ENCODE results near the gene PPA2.
"Not testable (repeated sequence)": the region's sequence is repeated elsewhere in the genome, so short reads cannot be mapped to it uniquely, and the experiment has no call there.

Gene PPA2

DNA sequence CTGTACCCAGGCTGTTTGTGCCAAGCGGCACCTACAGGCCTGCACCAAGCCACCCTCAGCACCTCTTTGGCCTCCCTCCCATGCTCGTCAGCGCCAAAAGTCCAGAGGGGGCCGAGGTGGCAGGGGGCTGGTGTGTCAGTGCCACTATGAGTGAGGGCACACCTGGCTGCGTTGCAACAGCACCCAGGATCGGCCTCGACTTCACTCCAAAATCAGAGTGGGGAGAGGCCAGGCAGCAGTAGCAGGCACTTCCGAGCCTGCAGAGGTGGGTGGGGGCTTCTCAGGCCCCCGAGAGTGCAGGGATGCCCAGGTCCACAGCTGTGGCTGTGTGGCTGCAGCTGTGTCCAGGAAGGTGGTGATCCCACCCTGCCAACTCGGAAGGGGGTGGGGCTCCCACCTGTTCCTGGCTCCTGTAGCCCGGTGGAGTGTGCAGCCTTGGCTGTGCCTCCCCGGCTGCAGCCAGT lies 58.5 kb downstream of the PPA2 start:
- CTCF ChIA-PET, result no interaction called here
- no peak for DNase-seq (ENCODE audit: extremely low spot score)
- TF ChIP-seq FOXM1 (IDR thresholded peaks at IDR 0.05; ENCODE audit: borderline replicate concordance) (no peak), SUZ12 (IDR thresholded peaks at IDR 0.05) (no peak), ARNT (IDR thresholded peaks at IDR 0.05) (no peak), ELF4 (IDR thresholded peaks at IDR 0.05) (no peak), HDGF (IDR thresholded peaks at IDR 0.05; ENCODE audit: borderline replicate concordance) (no peak), SP1 (IDR thresholded peaks at IDR 0.05) (no peak), TARDBP (IDR thresholded peaks at IDR 0.05) (no peak), NFRKB (IDR thresholded peaks at IDR 0.05) (no peak), BHLHE40 (IDR thresholded peaks at IDR 0.05; ENCODE audit: borderline replicate concordance) (no peak), CTBP1 (IDR thresholded peaks at IDR 0.05; ENCODE audit: borderline replicate concordance) (no peak), FOXA1 (IDR thresholded peaks at IDR 0.05) (no peak), ZNF384 (IDR thresholded peaks at IDR 0.05) (no peak), FOXK2 (IDR thresholded peaks at IDR 0.05) (no peak)
- TF ChIP-seq, protein P1, sequence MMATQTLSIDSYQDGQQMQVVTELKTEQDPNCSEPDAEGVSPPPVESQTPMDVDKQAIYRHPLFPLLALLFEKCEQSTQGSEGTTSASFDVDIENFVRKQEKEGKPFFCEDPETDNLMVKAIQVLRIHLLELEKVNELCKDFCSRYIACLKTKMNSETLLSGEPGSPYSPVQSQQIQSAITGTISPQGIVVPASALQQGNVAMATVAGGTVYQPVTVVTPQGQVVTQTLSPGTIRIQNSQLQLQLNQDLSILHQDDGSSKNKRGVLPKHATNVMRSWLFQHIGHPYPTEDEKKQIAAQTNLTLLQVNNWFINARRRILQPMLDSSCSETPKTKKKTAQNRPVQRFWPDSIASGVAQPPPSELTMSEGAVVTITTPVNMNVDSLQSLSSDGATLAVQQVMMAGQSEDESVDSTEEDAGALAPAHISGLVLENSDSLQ (IDR thresholded peaks at IDR 0.05), result no peak
- POLR2A ChIA-PET, result no interaction called here

DNA sequence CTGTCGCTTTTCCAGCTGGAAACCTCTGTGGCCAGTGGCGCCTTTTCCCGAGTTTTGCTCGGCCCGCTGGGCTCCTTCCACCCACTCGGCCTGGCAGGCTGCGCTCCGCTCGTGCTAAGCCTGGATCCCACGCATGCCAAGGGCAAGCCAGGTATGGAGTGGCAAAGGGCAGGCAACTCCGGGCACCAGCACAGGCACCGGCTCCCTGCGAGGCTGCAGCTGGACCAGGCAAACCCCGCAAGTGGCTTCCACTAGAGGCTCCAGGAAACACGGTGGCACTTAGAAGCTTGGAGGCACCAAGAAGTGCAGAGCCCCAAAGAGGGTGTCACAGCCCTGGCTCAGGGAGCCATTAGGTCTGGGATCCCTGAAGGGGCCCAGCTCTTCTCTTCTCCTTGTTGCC lies 59.5 kb downstream of the PPA2 start:
- ChIA-PET POLR2A (no interaction called here), CTCF (no interaction called here)
- TF ChIP-seq FOXA1 (IDR thresholded peaks at IDR 0.05) (no peak), ELF4 (IDR thresholded peaks at IDR 0.05) (no peak), SUZ12 (IDR thresholded peaks at IDR 0.05) (no peak), NFRKB (IDR thresholded peaks at IDR 0.05) (no peak), FOXM1 (IDR thresholded peaks at IDR 0.05; ENCODE audit: borderline replicate concordance) (no peak), SP1 (IDR thresholded peaks at IDR 0.05) (no peak), HDGF (IDR thresholded peaks at IDR 0.05; ENCODE audit: borderline replicate concordance) (no peak), LEF1 (IDR thresholded peaks at IDR 0.05; ENCODE audit: borderline replicate concordance) (no peak), TARDBP (IDR thresholded peaks at IDR 0.05) (no peak), CTBP1 (IDR thresholded peaks at IDR 0.05; ENCODE audit: borderline replicate concordance) (no peak), BHLHE40 (IDR thresholded peaks at IDR 0.05; ENCODE audit: borderline replicate concordance) (no peak), FOXK2 (IDR thresholded peaks at IDR 0.05) (no peak), L3MBTL2 (conservative IDR thresholded peaks at IDR 0.05) (no peak), ARNT (IDR thresholded peaks at IDR 0.05) (no peak)
- TF ChIP-seq, protein P1 (IDR thresholded peaks at IDR 0.05), result no peak
- DNase-seq (ENCODE audit: extremely low spot score), result no peak

DNA sequence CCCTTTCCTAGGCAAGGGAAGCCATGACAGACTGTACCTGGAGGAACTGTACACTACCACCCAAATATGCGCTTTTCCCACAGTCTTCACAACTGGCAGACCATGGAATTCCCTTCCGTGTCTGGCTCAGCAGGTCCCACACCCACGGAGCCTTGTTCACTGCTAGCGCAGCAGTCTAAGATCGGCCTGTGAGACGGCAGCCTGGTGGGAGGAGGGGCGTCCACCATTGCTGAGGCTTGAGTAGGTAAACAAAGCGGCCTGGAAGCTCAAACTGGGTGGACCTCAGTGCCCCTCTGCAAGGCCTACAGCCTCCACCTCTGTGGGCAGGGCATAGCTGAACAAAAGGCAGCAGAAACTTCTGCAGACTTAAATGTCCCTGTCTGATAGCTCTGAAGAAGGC lies 64.7 kb downstream of the PPA2 start:
- DNase-seq (ENCODE audit: extremely low spot score); POLR2A ChIA-PET; CTCF ChIA-PET: not testable (repeated sequence)

DNA sequence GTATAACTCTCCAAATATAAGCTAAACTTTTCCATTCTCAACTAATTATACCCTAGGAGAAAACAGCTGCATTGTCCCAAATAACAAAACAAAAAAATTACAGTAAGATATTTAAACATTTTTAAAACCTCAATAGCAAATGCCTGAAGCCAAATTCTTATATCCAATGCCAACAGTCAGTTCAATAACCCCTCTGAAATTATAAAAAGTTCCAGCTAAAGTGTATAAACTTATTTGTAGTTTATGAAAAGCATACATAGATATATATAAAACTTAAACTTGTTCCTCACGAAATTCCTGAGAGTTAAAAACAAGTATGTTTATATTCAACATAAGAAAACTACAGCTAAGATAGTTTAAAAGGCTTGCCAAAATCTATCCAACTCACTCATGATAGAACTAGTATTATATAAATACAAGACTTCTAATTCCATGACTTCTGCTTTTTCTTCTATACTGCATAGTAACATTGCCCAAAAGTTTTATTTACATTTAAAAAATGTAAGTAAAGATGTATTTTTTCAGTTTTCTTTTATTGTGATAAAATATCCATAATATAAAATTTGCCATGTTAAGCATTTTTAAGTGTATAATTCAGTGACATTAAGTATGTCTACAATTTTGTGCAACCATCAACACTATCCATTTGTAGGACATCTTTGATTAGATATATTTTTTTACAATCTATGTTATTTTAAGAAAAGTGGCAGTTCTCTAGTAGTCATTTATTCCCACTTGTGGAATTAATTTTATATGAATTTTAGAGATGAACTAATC lies 72.8 kb downstream of the PPA2 start:
- TF ChIP-seq HDGF (IDR thresholded peaks at IDR 0.05; ENCODE audit: borderline replicate concordance) (no peak), FOXM1 (IDR thresholded peaks at IDR 0.05; ENCODE audit: borderline replicate concordance) (no peak), ELF4 (IDR thresholded peaks at IDR 0.05) (no peak), SUZ12 (IDR thresholded peaks at IDR 0.05) (no peak), TARDBP (IDR thresholded peaks at IDR 0.05) (no peak), ARNT (IDR thresholded peaks at IDR 0.05) (no peak), NFRKB (IDR thresholded peaks at IDR 0.05) (no peak)
- ChIA-PET CTCF (no interaction called here), POLR2A (no interaction called here)
- DNase-seq (ENCODE audit: extremely low spot score), result no peak

DNA sequence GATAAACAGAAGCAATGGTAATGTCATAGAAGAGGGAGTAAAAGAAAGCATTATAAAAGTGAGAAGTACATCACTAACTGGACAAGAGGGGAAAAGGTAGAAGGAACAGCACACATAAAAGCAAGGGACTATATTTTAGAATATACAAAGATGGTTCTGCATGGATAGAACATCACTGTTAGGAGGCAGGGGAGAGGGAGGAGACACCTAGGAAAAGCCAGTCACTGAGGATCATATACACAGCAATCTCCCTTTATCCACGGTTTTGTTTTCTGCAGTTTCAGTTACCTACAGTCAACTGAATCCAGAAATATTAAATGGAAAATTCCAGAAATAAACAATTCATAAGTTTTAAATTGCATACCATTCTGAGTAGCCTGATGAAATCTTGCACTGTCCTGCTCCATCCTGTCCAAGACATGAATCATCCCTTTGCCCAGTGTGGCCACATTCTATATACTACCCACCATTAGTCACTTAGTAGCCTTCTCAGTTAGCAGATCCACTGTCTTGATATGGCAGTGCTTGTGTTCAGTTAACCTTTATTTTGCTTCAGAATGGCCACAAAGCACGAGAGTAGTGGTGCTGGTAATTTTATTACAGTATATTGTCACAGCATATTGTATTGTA lies 74.2 kb downstream of the PPA2 start:
- CTCF ChIA-PET, result no interaction called here
- no peak for DNase-seq (ENCODE audit: extremely low spot score)
- no peak for TF ChIP-seq LEF1 (IDR thresholded peaks at IDR 0.05; ENCODE audit: borderline replicate concordance)
- no peak for TF ChIP-seq SP1 (IDR thresholded peaks at IDR 0.05)
- no peak for TF ChIP-seq L3MBTL2 (conservative IDR thresholded peaks at IDR 0.05)
- TF ChIP-seq HDGF (IDR thresholded peaks at IDR 0.05; ENCODE audit: borderline replicate concordance), result no peak
- TF ChIP-seq, protein P1 (IDR thresholded peaks at IDR 0.05), result no peak
- no peak for TF ChIP-seq ARNT (IDR thresholded peaks at IDR 0.05)
- TF ChIP-seq FOXA1 (IDR thresholded peaks at IDR 0.05), result no peak
- no peak for TF ChIP-seq TARDBP (IDR thresholded peaks at IDR 0.05)
- TF ChIP-seq FOXM1 (IDR thresholded peaks at IDR 0.05; ENCODE audit: borderline replicate concordance), result no peak
- no peak for TF ChIP-seq NFRKB (IDR thresholded peaks at IDR 0.05)
- no peak for TF ChIP-seq CTBP1 (IDR thresholded peaks at IDR 0.05; ENCODE audit: borderline replicate concordance)
- no peak for TF ChIP-seq ELF4 (IDR thresholded peaks at IDR 0.05)
- POLR2A ChIA-PET, result no interaction called here

DNA sequence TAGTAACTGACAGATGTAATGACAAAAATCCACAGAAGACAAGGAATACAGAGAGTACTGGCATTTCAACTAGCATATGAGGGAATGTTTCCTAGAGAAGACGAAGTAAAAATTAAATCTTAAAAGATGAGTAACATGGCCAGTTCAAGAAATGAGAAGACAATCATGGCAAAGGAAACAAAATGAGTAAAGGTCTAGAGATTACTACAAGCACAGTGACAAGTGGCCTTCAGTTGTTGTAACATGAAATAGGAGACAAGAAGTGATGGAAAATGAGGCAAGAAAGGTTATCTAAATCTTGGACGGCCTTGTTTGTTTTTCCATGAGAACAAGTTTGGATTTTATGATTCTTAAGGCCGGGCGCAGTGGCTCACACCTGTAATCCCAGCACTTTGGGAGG lies 81.0 kb downstream of the PPA2 start:
- TF ChIP-seq L3MBTL2 (conservative IDR thresholded peaks at IDR 0.05), result no peak
- TF ChIP-seq NFRKB (IDR thresholded peaks at IDR 0.05), result no peak
- no peak for TF ChIP-seq FOXK2 (IDR thresholded peaks at IDR 0.05)
- TF ChIP-seq, protein P1 (IDR thresholded peaks at IDR 0.05), result no peak
- no peak for TF ChIP-seq FOXM1 (IDR thresholded peaks at IDR 0.05; ENCODE audit: borderline replicate concordance)
- no peak for TF ChIP-seq SUZ12 (IDR thresholded peaks at IDR 0.05)
- no peak for TF ChIP-seq ARNT (IDR thresholded peaks at IDR 0.05)
- no peak for TF ChIP-seq FOXA1 (IDR thresholded peaks at IDR 0.05)
- no peak for TF ChIP-seq BHLHE40 (IDR thresholded peaks at IDR 0.05; ENCODE audit: borderline replicate concordance)
- TF ChIP-seq ZNF384 (IDR thresholded peaks at IDR 0.05), result no peak
- TF ChIP-seq TARDBP (IDR thresholded peaks at IDR 0.05), result no peak
- TF ChIP-seq HDGF (IDR thresholded peaks at IDR 0.05; ENCODE audit: borderline replicate concordance), result no peak
- no peak for TF ChIP-seq LEF1 (IDR thresholded peaks at IDR 0.05; ENCODE audit: borderline replicate concordance)
- TF ChIP-seq ELF4 (IDR thresholded peaks at IDR 0.05), result no peak
- no peak for TF ChIP-seq SP1 (IDR thresholded peaks at IDR 0.05)
- TF ChIP-seq CTBP1 (IDR thresholded peaks at IDR 0.05; ENCODE audit: borderline replicate concordance), result no peak
- DNase-seq (ENCODE audit: extremely low spot score), result no peak
- POLR2A ChIA-PET, result no interaction called here
- CTCF ChIA-PET, result no interaction called here
